AG04449 (cell line): ENCODE measurements around the gene SMARCA1.

Experiments used
- CTCF ChIA-PET: fragments of 350-600 bp; formaldehyde crosslinking; extraction: SDS; loops from one replicate; lab custom pipeline; 2021; ENCODE audit warnings: antibody characterized with exemption; lab: Yijun Ruan, JAX
- POLR2A ChIA-PET: fragments of 400-600, 350-600 bp; formaldehyde crosslinking; extraction: SDS; loops from one replicate; lab custom pipeline; 2020; ENCODE audit warnings: antibody characterized with exemption, inconsistent platforms; lab: Yijun Ruan, JAX
- DNase-seq: peaks from one replicate; pipeline ENCODE4 v3.0.0-alpha.2; 2010; ENCODE audit warnings: low read depth, low spot score
- H3K4me3 ChIP-seq: 2 replicates; pipeline ENCODE4 v1.5.1; 2011; ENCODE audit warnings: low read depth, mild to moderate bottlenecking, control low read depth, low read length
- TF ChIP-seq, protein P1 (sequence below): IDR thresholded peaks from one replicate; pipeline ENCODE4 v1.5.1; 2011; ENCODE audit warnings: mild to moderate bottlenecking, moderate library complexity, low read length, control low read depth, inconsistent platforms; ENCODE audit not compliant: insufficient read depth; ENCODE audit errors: missing control alignments

The SMARCA1 gene

DNA sequence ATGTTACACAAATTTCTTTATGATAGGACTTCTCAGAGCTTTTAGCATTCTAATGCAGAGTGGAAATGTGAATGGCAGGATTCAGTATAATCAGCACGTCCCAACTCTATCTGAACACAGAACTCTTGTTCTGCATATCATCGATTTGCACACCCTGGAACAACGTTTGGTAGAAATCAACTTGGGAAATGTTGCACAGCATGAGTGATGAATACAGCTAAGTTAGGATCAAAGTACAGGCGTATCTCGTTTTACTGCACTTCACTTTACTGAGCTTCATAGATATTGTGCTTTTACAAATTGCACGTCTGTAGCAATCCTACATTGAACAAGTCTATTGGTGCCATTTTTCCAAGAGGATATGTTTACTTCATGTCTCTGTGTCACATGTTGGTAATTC is 70.8 kb downstream of the SMARCA1 start:
- CTCF ChIA-PET, result no interaction called here
- TF ChIP-seq, protein P1, sequence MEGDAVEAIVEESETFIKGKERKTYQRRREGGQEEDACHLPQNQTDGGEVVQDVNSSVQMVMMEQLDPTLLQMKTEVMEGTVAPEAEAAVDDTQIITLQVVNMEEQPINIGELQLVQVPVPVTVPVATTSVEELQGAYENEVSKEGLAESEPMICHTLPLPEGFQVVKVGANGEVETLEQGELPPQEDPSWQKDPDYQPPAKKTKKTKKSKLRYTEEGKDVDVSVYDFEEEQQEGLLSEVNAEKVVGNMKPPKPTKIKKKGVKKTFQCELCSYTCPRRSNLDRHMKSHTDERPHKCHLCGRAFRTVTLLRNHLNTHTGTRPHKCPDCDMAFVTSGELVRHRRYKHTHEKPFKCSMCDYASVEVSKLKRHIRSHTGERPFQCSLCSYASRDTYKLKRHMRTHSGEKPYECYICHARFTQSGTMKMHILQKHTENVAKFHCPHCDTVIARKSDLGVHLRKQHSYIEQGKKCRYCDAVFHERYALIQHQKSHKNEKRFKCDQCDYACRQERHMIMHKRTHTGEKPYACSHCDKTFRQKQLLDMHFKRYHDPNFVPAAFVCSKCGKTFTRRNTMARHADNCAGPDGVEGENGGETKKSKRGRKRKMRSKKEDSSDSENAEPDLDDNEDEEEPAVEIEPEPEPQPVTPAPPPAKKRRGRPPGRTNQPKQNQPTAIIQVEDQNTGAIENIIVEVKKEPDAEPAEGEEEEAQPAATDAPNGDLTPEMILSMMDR, result no peak
- H3K4me3 ChIP-seq, result no peak overlapping the region
- DNase-seq, result no peak
- POLR2A ChIA-PET, result no interaction called here

DNA sequence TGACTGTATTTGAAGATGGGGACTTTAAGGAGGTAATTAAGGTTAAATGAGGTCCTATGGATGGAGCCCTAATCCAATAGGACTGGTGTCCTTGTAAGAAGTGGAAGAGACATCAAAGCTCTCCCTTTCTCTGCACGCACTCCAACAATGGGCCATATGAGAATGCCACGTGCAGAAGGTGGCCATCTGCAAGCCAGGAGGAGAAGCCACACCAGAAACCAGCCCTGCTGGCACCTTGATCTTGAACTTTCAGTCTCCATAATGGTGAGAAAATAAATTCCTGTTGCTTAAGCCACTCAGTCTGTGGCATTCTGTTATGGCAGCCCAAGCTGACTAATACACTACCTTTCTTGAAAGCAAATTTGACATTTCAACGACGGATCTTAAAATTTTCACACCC is 73.2 kb downstream of the SMARCA1 start:
- CTCF ChIA-PET, result no interaction called here
- TF ChIP-seq, protein P1, result no peak
- no peak overlapping the region for H3K4me3 ChIP-seq
- DNase-seq, result no peak
- POLR2A ChIA-PET, result no interaction called here

DNA sequence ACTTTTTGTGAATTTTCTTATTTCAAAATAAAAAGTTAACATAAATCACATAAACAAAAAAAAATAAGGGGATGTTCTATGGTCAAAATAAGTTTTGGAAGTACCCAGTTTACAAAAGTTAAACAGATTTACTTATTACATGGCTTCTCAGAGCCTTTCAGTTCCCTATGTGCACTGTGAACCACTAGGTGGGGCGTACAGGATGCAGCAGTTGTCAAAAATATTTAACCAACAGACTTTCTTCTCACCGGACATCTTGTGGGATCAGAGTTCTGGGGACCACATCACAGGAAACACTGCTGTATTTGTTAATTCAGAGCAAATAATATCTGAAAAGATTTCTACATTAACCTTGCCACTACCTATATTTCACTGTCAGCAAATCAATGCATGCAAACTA is 74.1 kb downstream of the SMARCA1 start:
- no peak overlapping the region for H3K4me3 ChIP-seq
- no peak for DNase-seq
- TF ChIP-seq, protein P1, result no peak
- ChIA-PET POLR2A (no interaction called here), CTCF (no interaction called here)

DNA sequence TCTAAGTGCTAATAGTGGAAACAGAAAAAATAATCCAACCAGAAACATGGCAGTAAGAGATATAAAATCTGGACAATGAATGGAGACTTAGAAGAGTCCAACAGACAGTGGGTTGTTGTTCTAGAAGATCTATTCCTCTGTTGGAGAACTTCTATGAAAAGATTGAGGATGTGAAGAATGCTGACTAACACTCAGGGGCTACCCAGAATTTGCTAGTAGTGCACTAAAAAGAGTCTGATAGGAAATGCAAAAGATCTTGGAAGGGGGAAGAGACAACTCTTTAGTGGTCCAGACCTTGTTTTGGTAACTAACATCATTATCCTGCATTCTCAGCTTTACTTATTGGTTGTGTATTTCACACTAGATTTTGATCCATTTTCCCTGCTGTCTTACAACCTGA is 77.9 kb downstream of the SMARCA1 start:
- ChIA-PET POLR2A (no interaction called here), CTCF (no interaction called here)
- TF ChIP-seq, protein P1, result no peak
- H3K4me3 ChIP-seq, result no peak overlapping the region
- no peak for DNase-seq

DNA sequence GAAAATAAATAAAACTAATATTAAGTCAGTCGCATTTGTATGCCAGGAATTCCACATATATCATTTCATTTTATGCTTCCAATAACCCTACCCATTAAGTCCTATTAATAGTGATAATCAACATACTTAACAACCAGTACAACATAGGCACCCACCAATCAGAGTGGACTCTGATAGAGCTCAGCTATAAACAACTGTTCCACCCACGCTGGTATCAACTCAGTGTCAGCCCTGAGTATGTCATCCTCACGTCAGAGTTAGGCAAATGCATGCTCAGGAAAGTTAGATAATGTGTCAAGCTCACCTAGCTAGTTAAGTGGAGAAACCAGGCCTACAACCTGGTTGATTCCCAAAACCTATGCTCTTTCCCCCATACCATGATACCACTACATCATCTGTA is 89.3 kb downstream of the SMARCA1 start:
- H3K4me3 ChIP-seq, result no peak overlapping the region
- ChIA-PET CTCF (no interaction called here), POLR2A (no interaction called here)
- DNase-seq, result no peak
- TF ChIP-seq, protein P1, result no peak

DNA sequence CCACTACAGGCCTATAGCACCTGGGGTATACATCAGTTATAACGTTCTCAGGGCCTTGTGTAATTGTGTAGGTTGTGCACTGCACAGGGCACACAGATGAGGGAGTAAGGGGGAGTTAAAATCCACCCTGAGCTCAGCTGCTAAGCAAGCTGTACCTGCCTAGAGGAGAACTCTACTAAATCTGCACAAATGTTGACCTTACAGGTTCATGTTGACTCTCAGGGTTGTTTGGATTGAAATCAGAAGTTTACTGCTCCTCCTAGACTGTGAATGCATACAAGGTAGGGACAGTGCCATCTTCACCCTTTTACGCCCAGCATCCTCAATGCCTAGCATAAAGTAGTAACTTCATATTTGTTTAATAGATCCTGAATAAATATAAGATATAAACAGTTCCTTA is 89.8 kb downstream of the SMARCA1 start:
- H3K4me3 ChIP-seq, result no peak overlapping the region
- ChIA-PET POLR2A (no interaction called here), CTCF (no interaction called here)
- TF ChIP-seq, protein P1, result no peak
- DNase-seq, result no peak
